CD4-positive, alpha-beta T cell (primary cell): ENCODE data around the gene TACR1. TPM values are rescaled to one million over a fixed set of nuclear protein-coding genes. Genes with fewer than 3 reads are reported as not detected.

ENCODE experiments used
- ATAC-seq: fragments of 200-7000 bp; cut with Tn5 transposase; one replicate; pipeline ENCODE4 v1.10.0; 2022; ENCODE audit warnings: mild to moderate bottlenecking; ENCODE audit not compliant: poor library complexity
- CTCF ChIA-PET: fragments of 350-600 bp; sonication (Branson Sonifier 250); formaldehyde crosslinking; loops from one replicate; lab custom pipeline; 2021; ENCODE audit warnings: antibody characterized with exemption, inconsistent platforms; lab: Charles Lee
- POLR2A ChIA-PET: fragments of 350-600 bp; sonication (Branson Sonifier 250); formaldehyde crosslinking; loops from one replicate; lab custom pipeline; 2021; ENCODE audit warnings: antibody characterized with exemption, inconsistent platforms; lab: Charles Lee
- DNase-seq, 14 experiments: peaks; one replicate each; pipeline ENCODE4 v3.0.0-alpha.2; 2013 to 2020; ENCODE audit warnings: mixed read lengths in 2 of 14
- H3K27ac ChIP-seq, 2 donors: one replicate each; pipeline versions ENCODE4 v1.5.1 to v1.7.0; 2013; ENCODE audit warnings: low read length in 2 of 2, low read depth in 1 of 2, mild to moderate bottlenecking in 1 of 2
- H3K27me3 ChIP-seq, 2 experiments: 1 replicate in 1 of 2; 2 replicates in 1 of 2; pipeline versions ENCODE4 v1.6.1 to v1.7.0; 2013; ENCODE audit warnings: low read length in 2 of 2, control low read depth in 1 of 2, mild to moderate bottlenecking in 1 of 2, moderate library complexity in 1 of 2; ENCODE audit not compliant: insufficient read depth in 2 of 2, control insufficient read depth in 1 of 2
- H3K36me3 ChIP-seq: one replicate; pipeline ENCODE4 v1.6.1; 2013; ENCODE audit warnings: low read length, control low read depth; ENCODE audit not compliant: insufficient read depth
- H3K4me1 ChIP-seq: one replicate; pipeline ENCODE4 v1.6.1; 2013; ENCODE audit warnings: low read length, control low read depth; ENCODE audit not compliant: insufficient read depth
- H3K4me3 ChIP-seq: one replicate; pipeline ENCODE4 v1.5.1; 2013; ENCODE audit warnings: mild to moderate bottlenecking, low read length, moderate library complexity
- H3K9me3 ChIP-seq, 2 experiments: 1 replicate in 1 of 2; 2 replicates in 1 of 2; pipeline versions ENCODE4 v1.6.1 to v1.7.0; 2013; ENCODE audit warnings: low read length in 2 of 2, mild to moderate bottlenecking in 2 of 2, control low read depth in 1 of 2, moderate library complexity in 1 of 2; ENCODE audit not compliant: control insufficient read depth in 1 of 2, insufficient read depth in 1 of 2
- H3K27ac Mint-ChIP-seq: one replicate; pipeline ENCODE4 v1.8.0; 2020; ENCODE audit warnings: mixed read lengths
- H3K27me3 Mint-ChIP-seq: one replicate; pipeline ENCODE4 v1.8.0; 2021; ENCODE audit warnings: mixed read lengths
- H3K36me3 Mint-ChIP-seq: one replicate; pipeline ENCODE4 v1.8.0; 2021; ENCODE audit warnings: low read depth, mixed read lengths
- H3K4me1 Mint-ChIP-seq: one replicate; pipeline ENCODE4 v1.8.0; 2021; ENCODE audit warnings: low read depth, mixed read lengths
- H3K4me3 Mint-ChIP-seq: one replicate; pipeline ENCODE4 v1.8.0; 2020; ENCODE audit warnings: mild to moderate bottlenecking, mixed read lengths
- H3K9me3 Mint-ChIP-seq: one replicate; pipeline ENCODE4 v1.8.0; 2020; ENCODE audit warnings: mixed read lengths
- CTCF ChIP-seq: fragments of 200-600 bp; IDR thresholded peaks from one replicate; pipeline ENCODE4 v1.8.0; 2022; ENCODE audit warnings: antibody characterized with exemption, mild to moderate bottlenecking
- intact Hi-C, 2 experiments: fragments of 100-400 bp; cut with DNase I in 1 of 2; cut with micrococcal nuclease in 1 of 2; formaldehyde crosslinking; loops; one replicate each; pipeline versions ENCODE4 v1.15.1 to v1.9.0; 2023 to 2025; cut with DNase I, micrococcal nuclease
- total RNA-seq, 174 experiments: library from RNA in 2 of 174; stranded (reverse) in 2 of 174; gene quantifications; one replicate each; pipeline ENCODE4 v1.2.3 and lab custom pipeline; 2021 to 2026

The TACR1 gene
- total RNA-seq, 2 experiments from 2014 or later, result 0.14 TPM; not detected in 1

- intact Hi-C loops, result no loop called here
- ChIA-PET CTCF (no interaction called here), POLR2A (no interaction called here)
- no peaks in the 10 kb centered on the region for H3K4me1 Mint-ChIP-seq
- Histone ChIP-seq H3K9me3 (no peaks in the 10 kb centered on the region), H3K4me3 (no peak overlapping the region), H3K27ac (no peak overlapping the region), H3K4me1 (no peaks in the 10 kb centered on the region), H3K36me3 (no peaks in the 10 kb centered on the region), H3K27me3 (no peaks in the 10 kb centered on the region)
- no peak for TF ChIP-seq CTCF
- ATAC-seq (no peak), DNase-seq (no peak)
- H3K4me3 Mint-ChIP-seq, result no peak overlapping the region
- H3K36me3 Mint-ChIP-seq, result no peaks in the 10 kb centered on the region
- H3K27ac Mint-ChIP-seq, result no peak overlapping the region
- H3K27me3 Mint-ChIP-seq, result no peaks in the 10 kb centered on the region
- H3K9me3 Mint-ChIP-seq, result no peaks in the 10 kb centered on the region
Observed at GRCh38 chr2:75041731-75042600, 157.4 kb downstream of the TACR1 start.

- ChIA-PET CTCF (no interaction called here), POLR2A (no interaction called here)
- Mint-ChIP-seq H3K4me3 (no peak overlapping the region), H3K27ac (no peak overlapping the region), H3K9me3 (no peaks in the 10 kb centered on the region), H3K36me3 (no peaks in the 10 kb centered on the region), H3K4me1 (no peaks in the 10 kb centered on the region), H3K27me3 (no peaks in the 10 kb centered on the region)
- Histone ChIP-seq H3K36me3 (no peaks in the 10 kb centered on the region), H3K4me1 (no peaks in the 10 kb centered on the region), H3K9me3 (no peaks in the 10 kb centered on the region), H3K27ac (no peak overlapping the region), H3K27me3 (no peaks in the 10 kb centered on the region), H3K4me3 (no peak overlapping the region)
- ATAC-seq, result no peak
- TF ChIP-seq CTCF, result no peak
- intact Hi-C loops, result no loop called here
- DNase-seq, result no peak
Observed at GRCh38 chr2:75041226-75041625, 158.1 kb downstream of the TACR1 start.

GRCh38 chr2:75035444-75036353, 163.6 kb downstream of the TACR1 start:
- Mint-ChIP-seq H3K4me3 (no peak overlapping the region), H3K36me3 (no peaks in the 10 kb centered on the region), H3K9me3 (no peaks in the 10 kb centered on the region), H3K27me3 (no peaks in the 10 kb centered on the region), H3K4me1 (no peaks in the 10 kb centered on the region), H3K27ac (no peak overlapping the region)
- no peaks in the 10 kb centered on the region for H3K9me3 ChIP-seq
- DNase-seq (no peak), ATAC-seq (no peak)
- H3K36me3 ChIP-seq, result no peaks in the 10 kb centered on the region
- intact Hi-C loops, result no loop called here
- H3K27ac ChIP-seq, result no peak overlapping the region
- TF ChIP-seq CTCF, result no peak
- ChIA-PET CTCF (interaction anchor here (1.1 kb wide), 1 partner anchor 10 kb away, joined by 4 read pairs; no protein-coding TSS in a partner anchor), POLR2A (no interaction called here)
- no peaks in the 10 kb centered on the region for H3K4me1 ChIP-seq
- H3K27me3 ChIP-seq, result no peaks in the 10 kb centered on the region
- no peak overlapping the region for H3K4me3 ChIP-seq
